Skeletal muscle tissue (tissue), 4 donors: ENCODE measurements around the gene TOR4A. TPM values are rescaled to one million over a fixed set of nuclear protein-coding genes. Genes with fewer than 3 reads are reported as not detected.
A peak's percentile ranks its signal among the peaks of the same experiment; 100 is the strongest.

Source experiments
- H3K27ac ChIP-seq: one replicate; pipeline ENCODE4 v1.7.0; 2013; ENCODE audit warnings: mild to moderate bottlenecking, low read depth, low read length, inconsistent platforms
- H3K27me3 ChIP-seq, 3 donors: one replicate each; pipeline ENCODE4 v1.7.0; 2013; ENCODE audit warnings: low read length in 3 of 3; ENCODE audit not compliant: control insufficient read depth in 3 of 3, insufficient read depth in 3 of 3
- H3K36me3 ChIP-seq, 3 donors: one replicate each; pipeline ENCODE4 v1.7.0; 2013; ENCODE audit warnings: low read length in 3 of 3; ENCODE audit not compliant: control insufficient read depth in 3 of 3, insufficient read depth in 3 of 3
- H3K4me1 ChIP-seq, 3 donors: one replicate each; pipeline ENCODE4 v1.7.0; 2013; ENCODE audit warnings: low read length in 3 of 3, mild to moderate bottlenecking in 3 of 3; ENCODE audit not compliant: control insufficient read depth in 3 of 3, insufficient read depth in 3 of 3
- H3K4me3 ChIP-seq, 3 donors: one replicate each; pipeline ENCODE4 v1.7.0; 2013; ENCODE audit warnings: low read length in 3 of 3
- H3K9ac ChIP-seq, 3 donors: one replicate each; pipeline ENCODE4 v1.7.0; 2013; ENCODE audit warnings: low read length in 3 of 3, mild to moderate bottlenecking in 3 of 3, moderate library complexity in 2 of 3, low read depth in 1 of 3
- H3K9me3 ChIP-seq, 3 donors: one replicate each; pipeline ENCODE4 v1.7.0; 2013; ENCODE audit warnings: low read length in 3 of 3; ENCODE audit not compliant: control insufficient read depth in 3 of 3
- total RNA-seq: library from RNA; depleted of rRNA; stranded (reverse); fragments of >200 nt; gene quantifications from one replicate; pipeline ENCODE4 v1.2.3, GENCODE V29; 2014
- donor health status: Osteomylitis.

The TOR4A gene
- total RNA-seq, 1 donor from 2014 or later, result 2.1 TPM

DNA sequence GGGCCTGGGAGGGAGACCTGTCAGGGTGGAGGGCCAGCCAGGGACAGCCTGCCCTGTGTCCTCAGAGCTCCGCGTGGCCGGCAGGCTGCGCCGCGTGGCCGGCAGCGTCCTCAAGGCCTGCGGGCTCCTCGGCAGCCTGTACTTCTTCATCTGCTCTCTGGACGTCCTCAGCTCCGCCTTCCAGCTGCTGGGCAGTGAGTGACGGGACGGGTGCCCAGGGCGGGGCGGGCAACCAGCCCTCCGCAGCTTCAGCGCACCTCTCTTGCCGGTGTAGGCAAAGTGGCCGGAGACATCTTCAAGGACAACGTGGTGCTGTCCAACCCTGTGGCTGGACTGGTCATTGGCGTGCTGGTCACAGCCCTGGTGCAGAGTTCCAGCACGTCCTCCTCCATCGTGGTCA is 45.0 kb upstream of the TOR4A start:
- Histone ChIP-seq H3K4me1 (peaks cover 16 to 25% (median 20%) of the 10 kb centered on the region in 3 donors), H3K9ac (no peak overlapping the region), H3K36me3 (no peaks in the 10 kb centered on the region), H3K27ac (no peak overlapping the region), H3K4me3 (no peak overlapping the region), H3K9me3 (no peaks in the 10 kb centered on the region), H3K27me3 (peaks cover 34 to 60% (median 55%) of the 10 kb centered on the region in 3 donors)

DNA sequence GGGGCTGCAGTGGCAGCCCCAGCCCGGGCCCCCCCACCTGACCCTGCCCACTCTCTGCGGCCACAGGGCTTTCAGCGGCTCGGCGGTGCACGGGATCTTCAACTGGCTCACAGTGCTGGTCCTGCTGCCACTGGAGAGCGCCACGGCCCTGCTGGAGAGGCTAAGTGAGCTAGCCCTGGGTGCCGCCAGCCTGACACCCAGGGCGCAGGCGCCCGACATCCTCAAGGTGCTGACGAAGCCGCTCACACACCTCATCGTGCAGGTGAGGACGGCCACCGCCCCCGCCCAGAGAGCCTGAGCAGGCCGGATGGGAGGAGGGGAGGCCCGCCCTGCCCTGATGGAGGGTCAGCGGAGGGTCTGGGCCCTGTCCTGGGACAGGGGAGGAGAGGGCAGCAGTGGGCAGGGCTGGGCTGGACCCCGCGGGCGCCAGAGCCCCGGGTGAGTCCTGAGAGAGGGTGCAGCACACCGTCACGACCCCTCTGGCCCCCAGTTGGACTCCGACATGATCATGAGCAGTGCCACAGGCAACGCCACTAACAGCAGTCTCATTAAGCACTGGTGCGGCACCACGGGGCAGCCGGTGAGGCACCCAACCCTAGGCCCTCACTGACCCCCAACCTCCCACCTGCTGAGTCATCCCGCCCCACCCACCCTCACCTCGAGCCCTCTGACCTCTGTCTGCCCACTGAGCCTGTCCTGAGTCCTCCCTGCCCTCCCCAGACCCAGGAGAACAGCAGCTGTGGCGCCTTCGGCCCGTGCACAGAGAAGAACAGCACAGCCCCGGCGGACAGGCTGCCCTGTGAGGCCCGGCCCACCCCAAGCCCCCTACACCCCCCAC is 44.2 kb upstream of the TOR4A start:
- H3K27me3 ChIP-seq, result peaks cover 29 to 55% (median 50%) of the 10 kb centered on the region in 3 donors

DNA sequence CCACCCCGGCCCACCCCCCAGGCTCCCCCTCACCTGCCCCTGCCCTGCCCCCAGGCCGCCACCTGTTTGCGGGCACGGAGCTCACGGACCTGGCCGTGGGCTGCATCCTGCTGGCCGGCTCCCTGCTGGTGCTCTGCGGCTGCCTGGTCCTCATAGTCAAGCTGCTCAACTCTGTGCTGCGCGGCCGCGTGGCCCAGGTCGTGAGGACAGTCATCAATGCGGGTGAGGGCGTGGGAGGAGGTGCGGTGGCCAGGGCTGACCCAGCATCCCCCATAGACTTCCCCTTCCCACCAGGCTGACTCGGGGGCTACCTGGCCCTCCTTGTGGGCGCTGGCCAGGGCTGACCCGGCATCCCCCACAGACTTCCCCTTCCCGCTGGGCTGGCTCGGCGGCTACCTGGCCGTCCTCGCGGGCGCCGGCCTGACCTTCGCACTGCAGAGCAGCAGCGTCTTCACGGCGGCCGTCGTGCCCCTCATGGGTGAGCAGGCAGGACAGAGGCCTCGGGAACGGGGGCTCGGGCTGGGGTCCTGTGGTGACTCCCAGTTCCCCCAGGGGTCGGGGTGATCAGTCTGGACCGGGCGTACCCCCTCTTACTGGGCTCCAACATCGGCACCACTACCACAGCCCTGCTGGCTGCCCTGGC is 43.4 kb upstream of the TOR4A start:
- Histone ChIP-seq H3K4me1 (peaks cover 32 to 41% (median 37%) of the 10 kb centered on the region in 3 donors), H3K27me3 (peaks cover 22 to 47% (median 42%) of the 10 kb centered on the region in 3 donors)

More for the DNA sequence above, 44.2 kb upstream of the TOR4A start:
- Histone ChIP-seq H3K4me1 (peaks cover 24 to 33% (median 29%) of the 10 kb centered on the region in 3 donors), H3K36me3 (no peaks in the 10 kb centered on the region), H3K4me3 (no peak overlapping the region), H3K27ac (no peak overlapping the region), H3K9ac (no peak overlapping the region), H3K9me3 (no peaks in the 10 kb centered on the region)

DNA sequence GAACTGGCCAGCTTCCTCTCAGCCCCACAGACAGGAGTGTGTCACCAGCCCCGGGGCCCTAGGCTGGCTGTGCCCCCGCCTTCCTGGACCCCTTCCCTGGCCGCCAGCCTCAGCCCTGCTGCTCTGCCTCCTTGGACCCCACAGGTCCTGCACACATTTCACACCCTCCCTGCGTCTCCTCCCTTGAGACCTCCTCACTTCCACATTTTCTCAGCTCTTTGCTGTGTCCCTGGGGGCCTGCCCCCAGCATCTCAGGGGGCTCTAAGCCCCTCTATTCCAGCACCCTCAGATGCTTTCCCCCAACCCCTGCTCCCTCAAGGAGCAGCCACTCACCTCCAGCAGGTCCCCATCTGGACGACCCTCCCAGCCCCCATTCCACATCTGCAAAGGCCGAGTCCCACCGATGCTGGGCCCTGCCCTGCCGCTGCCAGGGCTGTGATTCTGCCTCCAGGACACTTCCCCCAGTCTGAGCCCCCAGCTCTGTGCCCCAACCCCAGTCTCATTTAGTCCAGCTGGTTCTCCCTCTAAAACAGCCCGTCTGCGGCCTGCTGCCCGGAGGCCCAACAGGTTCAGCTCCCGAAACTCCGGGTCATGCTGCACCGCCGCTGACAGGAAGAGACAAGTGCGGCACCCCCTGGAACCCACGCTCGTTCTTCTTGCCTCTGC is 42.6 kb upstream of the TOR4A start:
- Histone ChIP-seq H3K4me3 (no peak overlapping the region), H3K36me3 (no peaks in the 10 kb centered on the region), H3K9ac (no peak overlapping the region), H3K9me3 (no peaks in the 10 kb centered on the region), H3K27ac (no peak overlapping the region), H3K4me1 (peaks cover 33 to 45% (median 40%) of the 10 kb centered on the region in 3 donors), H3K27me3 (peaks cover 15 to 42% (median 37%) of the 10 kb centered on the region in 3 donors)

More for the DNA sequence above, 43.4 kb upstream of the TOR4A start:
- no peaks in the 10 kb centered on the region for H3K9me3 ChIP-seq
- H3K27ac ChIP-seq, result no peak overlapping the region
- no peaks in the 10 kb centered on the region for H3K36me3 ChIP-seq
- no peak overlapping the region for H3K4me3 ChIP-seq
- H3K9ac ChIP-seq, result no peak overlapping the region

DNA sequence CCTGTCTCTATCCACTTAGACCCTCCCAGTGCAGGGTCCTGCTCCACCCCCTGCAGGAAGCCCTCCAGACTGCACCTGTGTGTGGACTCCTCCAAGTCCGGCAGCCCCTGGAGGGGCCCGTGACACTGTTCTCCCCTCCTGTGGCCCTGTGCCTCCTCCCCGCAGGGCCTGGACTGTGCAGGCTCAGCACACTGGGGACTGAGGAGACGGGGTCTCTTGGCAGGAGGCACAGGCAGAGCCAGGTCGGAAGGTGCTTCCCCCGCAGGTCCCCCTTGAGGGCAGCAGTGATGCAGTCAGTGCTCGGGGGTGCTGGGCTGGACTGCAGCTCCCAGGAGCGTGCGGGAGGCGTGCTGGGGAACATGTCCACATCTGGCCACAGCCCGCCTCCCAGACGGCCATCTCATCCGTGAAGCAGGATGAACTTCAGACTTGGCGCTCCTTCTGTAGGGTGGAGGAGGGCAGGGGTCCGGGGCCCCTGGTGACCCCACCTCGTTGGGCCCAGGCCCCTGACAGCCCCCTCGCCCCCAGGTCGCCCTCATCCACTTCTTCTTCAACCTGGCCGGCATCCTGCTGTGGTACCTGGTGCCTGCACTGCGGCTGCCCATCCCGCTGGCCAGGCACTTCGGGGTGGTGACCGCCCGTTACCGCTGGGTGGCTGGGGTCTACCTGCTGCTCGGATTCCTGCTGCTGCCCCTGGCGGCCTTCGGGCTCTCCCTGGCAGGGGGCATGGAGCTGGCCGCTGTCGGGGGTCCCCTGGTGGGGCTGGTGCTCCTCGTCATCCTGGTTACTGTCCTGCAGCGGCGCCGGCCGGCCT is 41.9 kb upstream of the TOR4A start:
- Histone ChIP-seq H3K27ac (no peak overlapping the region), H3K27me3 (peaks cover 7 to 35% (median 30%) of the 10 kb centered on the region in 3 donors), H3K9me3 (no peaks in the 10 kb centered on the region), H3K9ac (peak overlapping the region; percentile 33 to 74 (median 64)), H3K4me1 (peaks cover 36 to 45% (median 42%) of the 10 kb centered on the region in 3 donors), H3K4me3 (peak overlapping the region in 2 of 3 donors; percentile 56 to 61), H3K36me3 (no peaks in the 10 kb centered on the region)

GRCh38 chr9:137236238-137236935 is 41.1 kb upstream of the TOR4A start:
- Histone ChIP-seq H3K4me1 (peaks cover 36 to 45% (median 42%) of the 10 kb centered on the region in 3 donors), H3K36me3 (no peaks in the 10 kb centered on the region), H3K9me3 (no peaks in the 10 kb centered on the region), H3K27me3 (peaks cover 1 to 27% (median 22%) of the 10 kb centered on the region in 3 donors), H3K4me3 (peak overlapping the region; percentile 48 to 64 (median 61)), H3K9ac (peak overlapping the region; percentile 64 to 74 (median 68)), H3K27ac (peak overlapping the region; percentile 81)

DNA sequence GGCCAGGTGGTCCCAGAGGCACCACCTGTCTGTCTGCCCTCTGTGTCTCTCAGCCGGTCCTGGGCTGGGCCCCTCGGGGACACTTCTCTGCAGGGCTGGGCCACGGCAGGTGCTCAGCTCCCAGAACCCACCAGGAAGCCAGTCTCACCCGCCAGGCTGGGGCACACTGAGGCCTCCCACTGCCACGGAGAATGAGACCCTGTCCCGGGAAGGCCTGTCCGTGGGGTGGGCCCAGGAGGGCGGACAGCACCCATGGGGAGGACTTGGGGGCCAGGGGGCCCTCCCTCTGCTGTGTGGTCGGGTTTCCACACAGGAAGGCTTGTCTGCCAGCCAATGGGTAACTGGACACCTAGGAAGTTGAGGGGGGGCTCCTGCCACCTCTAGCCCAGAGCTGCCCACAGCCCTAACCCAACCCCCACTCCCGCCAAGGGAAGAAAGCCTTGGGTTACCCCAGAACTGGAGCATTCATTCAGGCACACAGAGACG is 40.5 kb upstream of the TOR4A start:
- H3K27ac ChIP-seq, result peak overlapping the region; percentile 81
- H3K27me3 ChIP-seq, result peaks cover 0 to 21% (median 16%) of the 10 kb centered on the region in 3 donors
- no peaks in the 10 kb centered on the region for H3K9me3 ChIP-seq
- H3K9ac ChIP-seq, result peak overlapping the region; percentile 64 to 74 (median 68)
- peaks cover under 1 to 4% (median 1%) of the 10 kb centered on the region in 3 donors for H3K36me3 ChIP-seq
- H3K4me1 ChIP-seq, result peaks cover 37 to 47% (median 43%) of the 10 kb centered on the region in 3 donors
- H3K4me3 ChIP-seq, result peak overlapping the region; percentile 48 to 64 (median 61)

GRCh38 chr9:137237759-137238726 is 39.5 kb upstream of the TOR4A start:
- H3K27ac ChIP-seq, result peak overlapping the region; percentile 81
- H3K27me3 ChIP-seq, result peaks cover 0 to 17% (median 9%) of the 10 kb centered on the region in 3 donors
- peaks cover 47 to 58% (median 52%) of the 10 kb centered on the region in 3 donors for H3K4me1 ChIP-seq
- H3K36me3 ChIP-seq, result peaks cover 10 to 14% (median 12%) of the 10 kb centered on the region in 3 donors
- no peaks in the 10 kb centered on the region for H3K9me3 ChIP-seq
- peak overlapping the region in 1 of 3 donors; percentile 43 for H3K4me3 ChIP-seq
- H3K9ac ChIP-seq, result peak overlapping the region; percentile 64 to 74 (median 68)
